Amygdala (tissue), 56 donors: Measurements from ENCODE around the gene LRRFIP1.
"Not testable (repeated sequence)": the region's sequence is repeated elsewhere in the genome, so short reads cannot be mapped to it uniquely, and the experiment has no call there.

ENCODE experiments used
- DNase-seq, 56 donors: peaks; one replicate each; lab custom pipeline; 2025; lab: John Stamatoyannopoulos, UW

LRRFIP1 gene

DNA sequence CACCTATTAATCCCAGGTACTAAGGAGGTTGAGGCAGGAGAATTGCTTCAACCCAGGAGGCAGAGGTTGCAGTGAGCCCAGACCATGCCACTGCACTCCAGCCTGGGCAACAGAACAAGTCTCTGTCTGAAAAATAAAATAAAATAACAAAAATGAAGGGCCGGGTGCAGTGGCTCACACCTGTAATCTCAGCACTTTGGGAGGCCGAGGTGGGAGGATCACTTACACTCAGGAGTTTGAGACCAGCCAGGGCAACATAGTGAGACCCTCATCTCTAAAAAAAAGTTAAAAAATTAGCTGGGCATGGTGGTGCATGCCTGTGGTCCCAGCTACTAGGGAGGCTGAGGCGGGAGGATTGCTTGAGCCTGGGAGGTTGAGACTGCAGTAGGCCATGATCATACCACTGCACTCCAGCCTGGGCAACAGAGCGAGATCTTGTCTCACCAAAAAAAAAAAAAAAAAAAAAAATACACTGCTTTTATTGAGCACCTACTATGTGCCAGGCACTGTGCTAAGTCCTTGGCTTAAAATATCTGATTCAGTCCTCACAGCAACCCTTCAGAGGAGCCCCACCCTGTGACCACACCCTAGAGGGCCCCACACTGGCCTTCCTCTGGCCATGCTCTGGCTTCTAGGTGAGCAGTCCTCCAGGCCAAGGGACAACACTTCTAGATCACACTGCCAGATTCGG lies 31.4 kb upstream of the LRRFIP1 start:
- not testable (repeated sequence) for DNase-seq

DNA sequence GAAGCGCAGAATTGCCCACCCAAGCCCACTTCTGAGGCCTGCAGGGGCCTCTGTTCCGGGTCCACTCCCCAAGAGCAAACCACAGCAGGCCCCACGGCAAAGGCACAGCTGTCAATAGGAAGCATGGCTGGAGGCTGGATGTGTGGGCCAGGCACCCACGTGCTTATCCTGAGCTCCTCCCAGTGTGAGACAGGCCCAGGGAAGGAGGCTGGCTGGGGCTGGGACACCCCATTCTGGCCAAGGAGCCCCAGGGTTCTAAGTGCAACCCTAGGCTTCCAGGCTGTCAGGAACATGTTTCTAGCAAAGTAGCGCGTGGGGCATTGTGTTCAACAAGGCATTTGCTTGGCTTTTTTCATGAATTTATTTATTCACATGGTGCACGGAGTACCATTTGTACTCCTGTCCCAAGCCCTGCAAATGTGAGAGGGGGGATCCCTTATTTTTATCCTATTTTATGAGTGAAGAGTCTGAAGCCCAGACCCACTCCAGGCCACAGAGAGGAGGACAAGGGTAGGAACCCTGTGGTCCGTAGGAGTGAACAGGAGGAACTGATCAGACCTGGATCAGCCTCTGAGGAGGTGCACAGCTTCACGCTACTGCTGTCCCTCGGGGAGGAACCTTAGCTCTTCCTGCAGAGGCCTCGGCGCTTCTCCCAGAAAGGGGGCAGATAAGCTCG lies 30.7 kb upstream of the LRRFIP1 start:
- DNase-seq = no peak

DNA sequence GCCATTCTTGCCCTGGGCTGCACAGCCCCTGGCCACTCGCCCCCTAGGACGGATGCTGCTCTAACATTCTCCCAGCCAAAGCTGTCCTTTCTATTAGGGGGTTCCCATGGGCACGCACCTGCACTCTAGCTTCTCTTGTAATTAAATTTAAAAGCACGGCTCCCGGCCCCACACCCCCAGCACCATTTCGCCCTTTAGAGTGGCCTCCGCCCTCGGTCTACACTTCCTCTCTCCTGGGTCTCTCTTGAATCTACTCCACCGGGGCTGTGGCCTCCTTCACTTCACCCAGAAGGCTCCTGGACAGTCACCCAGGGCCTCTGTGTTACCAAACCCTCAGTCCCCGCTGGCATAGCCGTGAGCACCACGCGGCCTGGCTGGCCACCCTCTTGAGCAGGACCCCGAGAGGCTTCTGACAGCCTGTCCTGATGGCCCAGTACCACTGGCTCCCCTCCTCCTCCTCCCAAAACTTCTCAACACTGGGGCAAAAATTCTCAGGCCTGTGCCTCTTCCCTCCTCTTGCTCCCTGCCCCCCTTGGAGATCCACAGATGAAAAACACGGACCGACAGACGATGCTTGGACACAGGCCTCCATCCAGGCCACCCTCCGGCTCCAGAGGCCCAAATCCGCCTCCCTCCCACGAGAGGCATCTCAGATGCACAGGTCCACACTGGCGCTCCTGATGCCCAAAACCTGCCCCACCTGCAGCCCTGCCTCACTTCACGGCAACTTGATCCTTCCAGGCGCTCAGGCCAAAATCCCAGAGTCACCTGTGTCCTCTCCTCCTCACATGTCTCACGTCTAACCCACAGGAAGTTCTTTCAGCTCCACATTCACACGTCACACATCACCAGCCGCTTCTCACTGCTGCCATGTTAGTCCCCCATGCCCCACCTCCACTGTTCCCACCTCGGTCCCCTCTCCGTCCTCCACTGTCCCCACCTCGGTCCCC lies 29.9 kb upstream of the LRRFIP1 start:
- no peak for DNase-seq

DNA sequence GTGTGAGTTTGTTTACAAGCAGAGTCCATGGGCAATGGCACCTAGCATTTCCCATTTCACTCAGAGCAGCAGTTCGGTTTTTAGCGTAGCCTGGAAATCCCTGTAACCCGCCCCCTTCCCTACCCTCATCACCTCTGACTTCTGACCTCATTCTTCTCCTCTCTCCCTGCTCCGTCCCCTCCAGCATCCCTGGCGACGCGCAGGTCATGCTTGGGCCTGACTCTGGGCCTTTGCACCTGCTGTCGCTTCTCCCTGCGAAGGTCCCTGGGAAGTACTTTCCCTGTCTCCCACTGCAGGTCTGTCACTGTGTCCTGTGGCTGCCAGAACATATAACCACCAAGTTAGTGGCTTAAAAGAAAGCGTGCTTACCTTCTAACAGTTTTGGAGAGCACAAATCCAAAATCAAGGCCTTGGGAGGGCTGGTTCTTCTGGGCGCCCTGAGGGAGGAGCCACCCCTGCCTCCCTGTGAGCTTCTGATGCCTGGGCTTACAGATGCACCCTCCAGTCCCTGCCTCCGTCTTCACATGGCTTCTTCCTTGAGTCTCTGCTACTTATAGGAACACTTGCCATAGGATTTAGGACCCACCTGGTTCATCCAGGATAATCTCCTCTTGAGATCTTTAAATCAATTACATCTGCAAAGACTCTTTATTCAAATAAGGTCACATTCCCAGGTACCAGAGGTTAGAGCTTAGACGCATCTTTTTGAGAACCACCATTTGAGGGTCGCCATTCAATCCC lies 28.7 kb upstream of the LRRFIP1 start:
- no peak for DNase-seq

DNA sequence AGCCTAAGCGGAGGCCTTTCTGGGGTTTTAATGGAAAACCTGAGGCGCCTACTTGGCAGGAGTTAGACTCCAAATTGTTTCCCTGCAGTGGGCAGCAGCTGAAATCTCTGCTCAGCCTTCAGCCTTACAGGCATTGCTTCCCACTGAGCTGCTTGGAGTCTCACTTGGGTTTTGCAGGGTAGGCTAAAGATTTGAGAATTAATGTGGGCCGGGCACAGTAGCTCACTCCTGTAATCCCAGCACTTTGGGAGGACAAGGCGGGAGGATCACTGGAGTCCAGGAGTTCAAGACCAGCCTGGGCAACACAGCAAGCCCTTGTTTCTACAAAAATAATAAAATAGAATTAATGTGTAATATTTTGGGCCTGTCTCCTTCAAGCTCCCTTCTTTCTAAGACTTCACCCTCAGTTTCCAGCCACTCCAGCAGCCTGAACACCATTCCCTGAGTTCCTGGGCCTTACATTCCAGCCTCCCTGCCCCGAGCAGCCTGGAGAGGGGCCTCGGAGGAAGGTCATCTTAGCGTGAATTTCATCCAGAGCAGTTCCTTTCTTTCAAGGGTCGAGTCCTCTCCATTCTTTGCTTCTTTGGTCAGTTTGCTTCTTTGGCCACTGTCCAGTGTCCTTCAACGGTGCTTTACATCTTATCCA lies 27.8 kb upstream of the LRRFIP1 start:
- DNase-seq = no peak

DNA sequence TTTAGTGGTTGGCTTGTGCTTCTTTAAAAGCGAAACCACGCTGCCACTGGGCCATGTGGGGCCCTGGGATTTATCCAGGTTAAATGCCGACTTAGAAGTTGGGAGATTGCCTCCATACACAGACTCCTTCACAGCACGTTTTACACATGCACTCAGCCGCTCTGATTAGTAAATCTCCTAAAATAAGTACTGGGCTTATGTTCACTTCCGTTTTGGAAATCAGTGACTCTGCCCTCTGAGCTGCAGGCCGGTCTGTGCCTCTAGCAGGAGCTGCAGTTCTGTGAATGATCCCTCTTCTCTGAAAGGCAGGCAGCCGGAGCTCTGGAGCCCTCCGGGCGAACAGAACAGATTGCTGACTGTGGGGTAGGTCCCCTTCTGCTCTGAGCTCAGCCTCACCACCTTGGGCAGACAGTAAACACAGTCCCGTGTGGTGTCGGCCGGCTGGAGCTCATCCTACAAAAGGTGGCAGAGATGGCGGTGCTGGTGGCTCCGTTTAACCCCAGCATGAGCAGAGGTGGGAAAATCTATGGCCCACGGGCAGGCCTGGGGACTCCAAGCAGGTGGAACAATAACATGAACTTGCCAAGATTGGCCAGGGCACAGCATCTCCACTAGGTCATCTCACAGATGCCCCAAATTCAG lies 27.1 kb upstream of the LRRFIP1 start:
- DNase-seq = peak in 2 of 56 donors; percentile 9 to 19

DNA sequence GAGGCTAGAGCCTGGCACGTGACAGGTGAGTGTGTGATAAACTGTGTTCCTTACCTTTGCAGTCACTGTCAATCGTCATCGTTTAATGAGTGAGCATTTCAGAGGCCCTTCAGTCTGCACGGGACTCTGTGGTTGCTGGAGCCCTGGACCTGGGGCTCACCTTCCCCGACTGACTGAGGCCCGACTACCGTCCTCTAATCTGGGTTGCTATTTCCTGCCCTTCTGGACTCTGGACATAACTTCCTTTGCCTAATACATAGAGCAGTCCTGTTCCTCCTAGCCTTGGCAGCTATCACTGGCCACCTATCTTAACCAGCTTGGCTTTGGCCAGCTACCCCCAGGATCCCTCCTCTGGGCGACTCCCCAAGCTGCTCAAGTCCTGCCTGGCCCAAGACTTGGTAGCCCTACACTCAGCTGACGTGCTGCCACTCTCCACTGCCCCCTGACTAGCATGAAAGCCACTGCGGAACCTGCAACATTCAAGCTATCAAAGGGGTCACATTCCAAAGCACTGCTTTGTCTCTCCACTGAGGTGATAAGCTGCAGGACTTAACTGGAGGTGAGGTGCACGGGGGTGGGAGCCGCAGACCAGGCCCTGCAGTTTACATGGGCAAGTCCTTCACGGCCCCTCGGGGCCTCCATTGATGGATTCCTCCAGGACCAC lies 25.8 kb upstream of the LRRFIP1 start:
- no peak for DNase-seq

DNA sequence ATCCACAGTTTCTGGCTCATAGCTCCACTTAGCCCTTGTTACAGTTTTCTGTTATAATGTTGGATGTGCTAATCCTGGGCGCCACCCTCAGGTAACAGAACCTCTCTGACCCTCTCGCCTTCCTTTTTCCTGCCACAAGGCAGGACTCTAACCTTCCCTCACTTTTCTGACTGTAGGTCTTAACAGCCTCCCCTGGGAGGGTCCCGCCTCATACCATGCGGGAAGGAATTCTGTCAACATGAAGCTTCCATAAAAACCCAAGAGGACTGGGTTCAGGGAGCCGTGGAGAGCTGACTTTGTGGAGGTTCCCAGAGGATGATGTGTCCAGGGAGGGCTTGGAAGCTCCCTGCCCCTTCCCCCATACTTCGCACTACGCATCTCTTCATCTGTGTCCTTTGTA lies 25.0 kb upstream of the LRRFIP1 start:
- DNase-seq = no peak

DNA sequence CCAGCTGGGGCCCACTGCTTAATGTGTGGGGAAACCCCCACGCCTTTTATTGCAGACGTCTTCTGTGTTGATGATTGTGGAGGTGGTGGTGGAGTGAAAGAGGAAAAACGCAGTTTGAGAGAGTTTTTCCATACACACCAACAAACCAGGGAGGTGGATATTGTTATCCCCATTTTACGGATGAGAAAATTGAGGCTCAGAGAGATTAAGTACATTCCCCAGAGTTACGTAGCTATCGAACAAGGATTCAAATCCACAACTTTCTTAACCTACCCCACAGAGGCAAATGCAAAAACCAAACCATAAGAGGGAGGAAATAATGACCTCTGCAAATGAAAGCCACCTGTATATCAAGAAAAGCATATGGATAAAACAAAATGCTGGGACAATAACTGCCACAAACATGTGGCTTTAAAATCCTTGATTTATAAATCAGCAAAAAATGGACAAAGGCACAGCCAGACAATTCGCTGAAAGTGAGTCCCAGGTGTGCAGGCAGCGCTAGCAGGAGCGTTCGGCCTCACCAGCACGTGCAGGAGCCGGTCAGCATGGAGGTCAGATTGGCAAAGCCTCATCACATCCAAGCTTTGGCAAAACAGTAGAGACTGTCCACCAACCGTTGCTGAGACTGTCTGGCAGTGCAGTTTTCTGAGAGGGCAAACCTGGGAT lies 24.2 kb upstream of the LRRFIP1 start:
- no peak for DNase-seq

DNA sequence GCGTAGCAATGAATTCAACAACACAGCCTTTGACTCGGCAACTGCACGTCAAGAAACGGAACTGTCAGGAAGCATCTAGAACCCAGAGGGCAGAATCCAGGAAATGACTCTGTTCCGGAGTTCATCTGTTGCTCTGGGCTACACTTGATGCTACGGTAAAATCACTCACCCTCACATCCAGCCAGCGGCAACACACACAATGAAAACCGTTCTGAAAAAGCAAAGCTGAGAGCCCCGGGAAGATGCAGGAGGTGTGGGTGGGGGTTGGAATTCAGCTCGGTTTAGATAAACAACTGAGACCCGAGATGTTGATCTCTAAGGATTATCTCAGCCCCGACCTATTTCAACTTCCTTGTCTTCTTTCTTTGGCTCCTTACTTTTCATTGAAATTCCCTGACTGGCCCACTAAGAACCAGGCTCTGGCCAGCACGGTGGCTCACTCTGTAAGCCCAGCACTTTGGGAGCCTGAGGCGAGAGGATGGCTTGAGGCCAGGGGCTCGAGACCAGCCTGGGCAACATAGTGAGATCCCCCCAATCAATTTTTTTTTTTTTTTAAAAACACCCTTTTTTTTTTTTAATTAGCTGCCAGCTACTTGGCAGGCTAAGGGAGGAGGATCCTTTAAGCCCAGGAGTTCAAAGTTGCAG lies 23.5 kb upstream of the LRRFIP1 start:
- peak in 7 of 56 donors; percentile 9 to 45 (median 23) for DNase-seq

DNA sequence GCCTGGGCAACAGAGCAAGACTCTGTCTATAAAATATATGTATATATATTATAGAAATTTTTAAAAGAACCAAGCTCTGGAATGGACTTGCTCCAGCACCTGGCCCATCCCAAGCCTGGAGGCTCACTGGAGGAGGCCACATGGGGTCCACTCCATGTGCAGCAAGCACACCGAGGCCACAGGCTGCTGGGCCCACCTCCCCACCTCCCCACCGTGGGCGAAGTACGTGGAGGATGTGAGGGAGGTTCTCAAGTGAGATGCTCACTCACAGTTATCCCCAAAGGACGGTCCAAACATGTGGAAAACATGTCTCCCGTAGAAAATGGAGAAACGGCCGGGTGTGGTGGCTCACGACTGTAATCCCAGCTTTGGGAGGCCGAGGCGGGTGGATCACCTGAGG lies 23.0 kb upstream of the LRRFIP1 start:
- DNase-seq = no peak

DNA sequence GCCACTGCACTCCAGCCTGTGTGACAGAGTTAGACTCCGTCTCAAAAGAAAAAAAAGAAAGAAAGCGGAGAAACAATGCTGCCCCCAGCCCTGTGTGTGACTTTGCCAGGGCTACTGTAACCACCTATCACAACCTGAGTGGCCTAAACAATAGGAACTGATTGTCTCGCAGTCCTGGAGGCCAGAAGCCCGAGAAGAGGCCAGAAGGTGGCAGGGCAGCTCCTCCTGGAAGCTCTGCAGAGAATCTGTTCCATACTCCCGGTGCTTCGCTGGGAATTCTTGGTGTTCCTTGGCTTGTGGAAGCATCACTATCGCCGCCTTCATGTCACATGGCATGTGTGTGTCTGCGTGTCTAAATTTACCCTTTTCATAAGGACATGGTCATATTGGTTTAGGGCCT lies 22.4 kb upstream of the LRRFIP1 start:
- no peak for DNase-seq

DNA sequence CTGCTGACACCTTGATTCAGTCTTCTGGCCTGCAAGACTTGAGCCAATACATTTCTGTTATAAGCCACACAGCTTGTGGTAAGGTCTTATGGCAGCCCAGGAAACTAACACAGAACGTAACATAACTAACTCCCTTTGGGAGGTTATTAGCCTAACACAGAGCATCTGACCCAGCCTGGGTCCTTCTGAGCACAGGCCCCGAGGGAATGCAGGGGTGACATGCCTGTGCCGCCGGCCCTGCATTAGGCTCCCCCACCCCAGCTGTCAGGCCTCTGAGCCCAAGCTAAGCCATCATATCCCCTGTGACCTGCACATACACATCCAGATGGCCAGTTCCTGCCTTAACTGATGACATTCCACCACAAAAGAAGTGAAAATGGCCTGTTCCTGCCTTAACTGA lies 20.9 kb upstream of the LRRFIP1 start:
- not testable (repeated sequence) for DNase-seq

DNA sequence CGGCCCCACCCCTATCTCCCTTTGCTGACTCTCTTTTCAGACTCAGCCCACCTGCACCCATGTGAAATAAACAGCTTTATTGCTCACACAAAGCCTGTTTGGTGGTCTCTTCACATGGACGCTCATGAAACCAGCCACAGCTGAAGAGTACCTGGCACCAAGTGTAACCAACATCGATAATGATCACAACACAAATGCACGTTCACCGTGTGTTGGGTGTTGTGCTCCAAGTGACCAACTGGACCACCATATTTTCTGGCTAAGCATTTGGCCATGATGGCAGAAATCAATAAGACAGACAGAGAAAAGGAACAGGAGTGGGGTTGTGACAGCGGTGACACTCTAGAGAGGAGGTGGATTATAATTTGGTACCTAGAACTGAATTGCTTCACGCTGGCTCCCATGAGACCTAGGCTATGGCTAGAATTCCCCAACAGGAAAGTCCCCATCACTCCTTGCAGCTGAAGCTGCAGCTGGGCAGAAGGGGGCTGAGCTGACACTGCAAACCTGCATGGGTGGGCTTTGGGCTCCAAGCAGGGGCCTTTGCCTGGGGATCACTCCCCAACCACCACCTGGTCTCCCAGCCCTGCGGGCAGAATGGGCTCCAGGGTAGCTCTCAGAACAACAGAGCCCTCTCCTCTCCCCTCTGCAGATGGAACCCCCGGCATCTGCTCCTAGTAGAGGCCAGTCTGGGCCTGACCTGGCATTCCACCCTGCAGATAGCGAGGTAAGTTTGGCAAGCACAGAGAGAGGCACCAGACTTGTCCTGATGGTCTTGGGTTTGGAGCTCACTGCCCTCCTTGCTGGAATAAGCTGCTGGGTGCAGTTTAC lies 14.6 kb upstream of the LRRFIP1 start:
- no peak for DNase-seq

DNA sequence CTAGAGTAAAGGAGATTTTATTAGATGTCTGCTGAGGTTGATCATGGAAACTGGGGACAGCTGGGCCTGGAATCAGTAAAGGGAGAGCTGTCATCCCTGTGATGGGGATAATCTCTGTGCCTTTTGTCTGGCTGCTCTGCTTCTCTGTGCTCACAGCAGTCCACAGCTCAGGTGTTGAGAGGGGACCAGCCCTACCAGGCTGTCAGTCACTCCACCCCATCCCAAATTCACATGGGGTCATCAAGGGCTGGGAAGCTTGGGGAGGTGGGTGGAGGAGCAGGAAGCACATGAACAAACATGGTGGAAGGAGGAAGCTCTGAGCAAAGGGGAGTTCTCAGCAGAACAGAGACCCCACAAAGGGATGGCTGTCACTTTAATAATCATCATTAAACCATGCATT lies 13.7 kb upstream of the LRRFIP1 start:
- DNase-seq = no peak

DNA sequence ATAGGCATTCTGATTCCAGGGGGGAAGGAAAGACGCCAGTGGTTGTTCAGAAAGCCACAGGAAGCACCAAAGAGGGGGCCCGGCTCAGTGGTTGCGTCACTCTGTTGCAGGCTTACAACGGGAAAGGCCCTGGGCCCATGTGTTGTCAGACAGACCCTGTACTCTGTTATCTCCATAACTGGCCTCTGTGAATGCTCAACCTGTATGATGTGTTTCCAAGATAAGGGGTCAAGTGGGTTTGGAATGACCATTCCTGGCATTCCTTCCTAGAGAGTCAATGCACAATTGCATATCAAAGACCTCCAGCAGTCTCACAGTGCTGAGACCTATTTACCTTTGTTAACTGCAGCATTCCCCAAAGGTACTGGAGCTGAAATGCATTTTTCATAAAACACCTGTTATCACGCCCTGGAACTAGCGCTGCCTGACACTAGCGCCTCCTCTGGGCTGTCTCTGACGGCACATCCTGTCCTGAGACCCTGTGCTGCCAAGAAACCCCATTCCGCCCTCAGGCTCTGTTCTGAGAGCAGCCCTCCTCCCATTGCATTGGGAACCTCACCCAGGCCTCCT lies 13.2 kb upstream of the LRRFIP1 start:
- DNase-seq = no peak
